Endothelial cell (in vitro differentiated cells): Measurements from ENCODE around the gene PLA2G2C. TPM values are rescaled to one million over a fixed set of nuclear protein-coding genes. Genes with fewer than 3 reads are reported as not detected.

Experiments
- DNase-seq: peaks from one replicate; pipeline ENCODE4 v3.0.0; 2021; ENCODE audit warnings: low spot score
- H3K27ac Mint-ChIP-seq: one replicate; pipeline ENCODE4 v1.8.0; 2021; ENCODE audit warnings: mixed read lengths, inconsistent platforms; ENCODE audit not compliant: unreplicated experiment
- H3K27me3 Mint-ChIP-seq: one replicate; pipeline ENCODE4 v1.8.0; 2021; ENCODE audit warnings: mild to moderate bottlenecking, moderate library complexity, mixed read lengths, inconsistent platforms; ENCODE audit not compliant: unreplicated experiment
- H3K36me3 Mint-ChIP-seq: one replicate; pipeline ENCODE4 v1.8.0; 2021; ENCODE audit warnings: mild to moderate bottlenecking, low read depth, mixed read lengths, inconsistent platforms; ENCODE audit not compliant: unreplicated experiment
- H3K4me1 Mint-ChIP-seq: one replicate; pipeline ENCODE4 v1.8.0; 2021; ENCODE audit warnings: mild to moderate bottlenecking, mixed read lengths, inconsistent platforms; ENCODE audit not compliant: unreplicated experiment
- H3K4me3 Mint-ChIP-seq: one replicate; pipeline ENCODE4 v1.8.0; 2021; ENCODE audit warnings: mild to moderate bottlenecking, mixed read lengths, inconsistent platforms; ENCODE audit not compliant: unreplicated experiment
- H3K9me3 Mint-ChIP-seq: one replicate; pipeline ENCODE4 v1.8.0; 2021; ENCODE audit warnings: mixed read lengths, inconsistent platforms; ENCODE audit not compliant: unreplicated experiment
- CTCF ChIP-seq: fragments of 200-600 bp; sonication (generic); IDR thresholded peaks from one replicate; pipeline ENCODE4 v1.5.0; 2021; ENCODE audit warnings: antibody characterized with exemption; ENCODE audit not compliant: unreplicated experiment
- total RNA-seq: library from RNA; stranded (reverse); fragmentation: NEBNext Ultra II Directional; extraction: Animal tissue kit (Norgen Biotek cat#: 25700); gene quantifications from one replicate; pipeline ENCODE4 v1.2.1, GENCODE V29; 2021; ENCODE audit not compliant: unreplicated experiment

The PLA2G2C gene
- total RNA-seq, 1 donor from 2014 or later: not detected

GRCh38 chr1:20178634-20179370, 7.5 kb downstream of the PLA2G2C start:
- Mint-ChIP-seq H3K36me3 (no peaks in the 10 kb centered on the region), H3K9me3 (no peaks in the 10 kb centered on the region), H3K4me1 (no peaks in the 10 kb centered on the region), H3K27ac (no peak overlapping the region), H3K27me3 (peaks cover 7% of the 10 kb centered on the region), H3K4me3 (no peak overlapping the region)
- TF ChIP-seq CTCF: no peak
- DNase-seq: no peak

GRCh38 chr1:20174937-20175666, 11.2 kb downstream of the PLA2G2C start:
- no peak for DNase-seq
- Mint-ChIP-seq H3K36me3 (no peaks in the 10 kb centered on the region), H3K27me3 (peaks cover 6% of the 10 kb centered on the region), H3K27ac (no peak overlapping the region), H3K4me1 (no peaks in the 10 kb centered on the region), H3K4me3 (no peak overlapping the region), H3K9me3 (no peaks in the 10 kb centered on the region)
- TF ChIP-seq CTCF: no peak

- H3K27ac Mint-ChIP-seq: no peak overlapping the region
- H3K36me3 Mint-ChIP-seq: peaks cover 3% of the 10 kb centered on the region
- TF ChIP-seq CTCF: no peak
- H3K4me3 Mint-ChIP-seq: no peak overlapping the region
- no peak for DNase-seq
- peaks cover 2% of the 10 kb centered on the region for H3K4me1 Mint-ChIP-seq
- H3K27me3 Mint-ChIP-seq: peaks cover 10% of the 10 kb centered on the region
- no peaks in the 10 kb centered on the region for H3K9me3 Mint-ChIP-seq
Measured at GRCh38 chr1:20172033-20172590, 14.2 kb downstream of the PLA2G2C start.

- Mint-ChIP-seq H3K4me1 (peaks cover 6% of the 10 kb centered on the region), H3K27ac (no peak overlapping the region), H3K4me3 (no peak overlapping the region), H3K36me3 (peaks cover 8% of the 10 kb centered on the region), H3K9me3 (peaks cover 5% of the 10 kb centered on the region), H3K27me3 (peaks cover 14% of the 10 kb centered on the region)
- DNase-seq: no peak
- no peak for TF ChIP-seq CTCF
Measured at GRCh38 chr1:20169932-20170331, 16.4 kb downstream of the PLA2G2C start.
